ENCODE measurements around the gene SH3TC1.

The SH3TC1 gene

DNA sequence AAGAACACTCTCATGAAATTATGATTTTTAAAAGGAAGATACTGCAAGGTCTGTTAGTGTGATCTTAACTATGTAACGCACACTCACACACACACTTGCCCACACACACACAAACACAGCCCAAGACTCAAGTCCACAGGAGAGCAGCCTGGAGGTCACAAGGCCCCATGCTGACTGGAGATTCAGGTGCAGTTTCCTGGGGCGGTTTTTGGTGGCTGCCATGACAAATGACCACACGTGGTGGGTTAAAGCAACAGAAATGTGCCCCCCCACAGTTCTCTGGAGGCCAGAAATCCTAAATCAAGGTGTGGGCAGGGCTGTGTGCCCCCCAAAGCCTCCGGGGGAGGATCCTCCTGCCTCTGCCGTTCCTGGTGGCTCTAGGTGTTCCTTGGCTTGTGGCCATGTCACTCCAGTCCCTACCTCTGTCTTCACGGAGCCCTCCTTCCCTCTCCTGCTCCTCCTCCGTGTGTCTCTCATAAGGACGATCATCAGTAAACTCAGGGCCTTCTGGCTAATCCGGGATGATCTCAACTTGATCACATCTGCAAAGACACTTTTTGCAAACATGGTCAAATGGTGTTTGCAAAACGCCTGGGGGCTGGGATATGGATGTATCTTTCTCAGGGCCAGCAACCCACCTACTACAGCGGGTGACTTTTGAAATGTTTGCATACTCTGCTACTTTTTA is 60.8 kb downstream of the SH3TC1 start:
- no peak overlapping the region for H3K27ac ChIP-seq (ENCODE audit: poor library complexity, severe bottlenecking)
- ATAC-seq (ENCODE audit: low read depth), result no peak

GRCh38 chr4:8260656-8261111 is 61.6 kb downstream of the SH3TC1 start:
- no peak for DNase-seq (ENCODE audit: low spot score)
- peak; percentile 66 for ATAC-seq (ENCODE audit: low read depth)
- Histone ChIP-seq H3K36me3 (ENCODE audit: low read depth) (no peaks in the 10 kb centered on the region), H3K4me1 (ENCODE audit: insufficient read depth, poor library complexity, severe bottlenecking) (no peaks in the 10 kb centered on the region), H3K9me3 (ENCODE audit: severe bottlenecking) (no peaks in the 10 kb centered on the region), H3K27me3 (ENCODE audit: insufficient read depth, poor library complexity, severe bottlenecking) (no peaks in the 10 kb centered on the region), H3K4me3 (ENCODE audit: severe bottlenecking) (no peak overlapping the region), H3K27ac (ENCODE audit: poor library complexity, severe bottlenecking) (no peak overlapping the region)
- TF ChIP-seq, protein P1, sequence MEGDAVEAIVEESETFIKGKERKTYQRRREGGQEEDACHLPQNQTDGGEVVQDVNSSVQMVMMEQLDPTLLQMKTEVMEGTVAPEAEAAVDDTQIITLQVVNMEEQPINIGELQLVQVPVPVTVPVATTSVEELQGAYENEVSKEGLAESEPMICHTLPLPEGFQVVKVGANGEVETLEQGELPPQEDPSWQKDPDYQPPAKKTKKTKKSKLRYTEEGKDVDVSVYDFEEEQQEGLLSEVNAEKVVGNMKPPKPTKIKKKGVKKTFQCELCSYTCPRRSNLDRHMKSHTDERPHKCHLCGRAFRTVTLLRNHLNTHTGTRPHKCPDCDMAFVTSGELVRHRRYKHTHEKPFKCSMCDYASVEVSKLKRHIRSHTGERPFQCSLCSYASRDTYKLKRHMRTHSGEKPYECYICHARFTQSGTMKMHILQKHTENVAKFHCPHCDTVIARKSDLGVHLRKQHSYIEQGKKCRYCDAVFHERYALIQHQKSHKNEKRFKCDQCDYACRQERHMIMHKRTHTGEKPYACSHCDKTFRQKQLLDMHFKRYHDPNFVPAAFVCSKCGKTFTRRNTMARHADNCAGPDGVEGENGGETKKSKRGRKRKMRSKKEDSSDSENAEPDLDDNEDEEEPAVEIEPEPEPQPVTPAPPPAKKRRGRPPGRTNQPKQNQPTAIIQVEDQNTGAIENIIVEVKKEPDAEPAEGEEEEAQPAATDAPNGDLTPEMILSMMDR (IDR thresholded peaks at IDR 0.05; ENCODE audit: poor library complexity, severe bottlenecking), result no peak

More for the DNA sequence above, 60.8 kb downstream of the SH3TC1 start:
- H3K27me3 ChIP-seq (ENCODE audit: insufficient read depth, poor library complexity, severe bottlenecking), result no peaks in the 10 kb centered on the region
- TF ChIP-seq, protein P1 (IDR thresholded peaks at IDR 0.05; ENCODE audit: poor library complexity, severe bottlenecking), result no peak
- H3K9me3 ChIP-seq (ENCODE audit: severe bottlenecking), result no peaks in the 10 kb centered on the region
- no peaks in the 10 kb centered on the region for H3K4me1 ChIP-seq (ENCODE audit: insufficient read depth, poor library complexity, severe bottlenecking)
- H3K36me3 ChIP-seq (ENCODE audit: low read depth), result no peaks in the 10 kb centered on the region
- no peak overlapping the region for H3K4me3 ChIP-seq (ENCODE audit: severe bottlenecking)
- DNase-seq (ENCODE audit: low spot score), result no peak

DNA sequence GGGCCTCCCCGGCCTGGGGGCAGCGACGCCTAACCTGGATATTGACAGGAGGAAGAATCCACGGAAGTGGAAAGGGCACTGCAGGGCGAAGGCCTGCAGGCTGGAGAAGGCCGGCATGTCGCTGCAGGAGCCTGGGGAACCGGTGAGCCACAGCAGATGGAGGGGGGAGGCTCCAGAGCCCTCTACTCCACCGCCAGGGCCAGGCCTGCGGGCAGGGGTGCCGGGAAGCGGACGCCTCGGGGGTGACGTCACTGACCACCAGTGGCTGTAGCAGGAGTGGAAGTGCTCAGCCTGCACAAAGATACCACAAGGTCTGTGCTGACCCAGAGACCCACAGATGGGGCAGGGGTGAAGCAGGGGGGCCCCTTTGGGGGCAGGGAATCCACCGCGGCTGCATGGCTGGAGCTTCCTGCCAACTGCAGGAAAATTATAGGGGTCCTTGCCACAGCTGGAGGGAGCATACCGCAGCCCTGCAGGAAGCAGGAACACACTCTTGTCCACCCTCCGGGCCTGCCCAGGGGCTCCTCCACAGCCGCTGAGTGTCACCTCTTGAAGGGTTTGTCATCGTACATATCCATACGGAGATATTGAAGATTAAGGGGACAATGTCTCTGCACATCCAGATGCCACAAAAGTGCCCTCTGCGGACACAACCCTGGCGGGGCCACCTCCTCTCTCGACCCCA is 62.9 kb downstream of the SH3TC1 start:
- TF ChIP-seq, protein P1 (IDR thresholded peaks at IDR 0.05; ENCODE audit: poor library complexity, severe bottlenecking), result no peak
- no peak for ATAC-seq (ENCODE audit: low read depth)
- H3K27me3 ChIP-seq (ENCODE audit: insufficient read depth, poor library complexity, severe bottlenecking), result no peaks in the 10 kb centered on the region
- H3K9me3 ChIP-seq (ENCODE audit: severe bottlenecking), result no peaks in the 10 kb centered on the region
- DNase-seq (ENCODE audit: low spot score), result no peak
- H3K4me1 ChIP-seq (ENCODE audit: insufficient read depth, poor library complexity, severe bottlenecking), result no peaks in the 10 kb centered on the region
- H3K36me3 ChIP-seq (ENCODE audit: low read depth), result no peaks in the 10 kb centered on the region
- H3K4me3 ChIP-seq (ENCODE audit: severe bottlenecking), result no peak overlapping the region
- no peak overlapping the region for H3K27ac ChIP-seq (ENCODE audit: poor library complexity, severe bottlenecking)

- Histone ChIP-seq H3K9me3 (ENCODE audit: severe bottlenecking) (no peaks in the 10 kb centered on the region), H3K4me3 (ENCODE audit: severe bottlenecking) (no peak overlapping the region), H3K36me3 (ENCODE audit: low read depth) (no peaks in the 10 kb centered on the region), H3K27ac (ENCODE audit: poor library complexity, severe bottlenecking) (no peak overlapping the region), H3K27me3 (ENCODE audit: insufficient read depth, poor library complexity, severe bottlenecking) (no peaks in the 10 kb centered on the region), H3K4me1 (ENCODE audit: insufficient read depth, poor library complexity, severe bottlenecking) (no peaks in the 10 kb centered on the region)
- no peak for DNase-seq (ENCODE audit: low spot score)
- ATAC-seq (ENCODE audit: low read depth), result no peak
- TF ChIP-seq, protein P1 (IDR thresholded peaks at IDR 0.05; ENCODE audit: poor library complexity, severe bottlenecking), result no peak
These were observed 63.7 kb downstream of the SH3TC1 start for GRCh38 chr4:8262637-8263322.

Measured in RWPE2 (cell line).